Caco-2 (cell line): ENCODE data around the gene LRRC8B. TPM values are rescaled to one million over a fixed set of nuclear protein-coding genes. Genes with fewer than 3 reads are reported as not detected.
"Not testable (repeated sequence)": the region's sequence is repeated elsewhere in the genome, so short reads cannot be mapped to it uniquely, and the experiment has no call there.

Source experiments
- BruUV-seq: library from RNA; stranded (reverse); fragments of 400-500 nt; replicated peaks from 2 replicates; lab custom pipeline; 2021; lab: Mats Ljungman, UMichigan
- CTCF ChIA-PET: fragments of 300-600 bp; sonication (Branson Sonifier 250); formaldehyde crosslinking; loops from one replicate; lab custom pipeline; 2022; ENCODE audit warnings: antibody characterized with exemption; lab: Charles Lee
- POLR2A ChIA-PET: fragments of 300-600 bp; sonication (Branson Sonifier 250); formaldehyde crosslinking; loops from one replicate; lab custom pipeline; 2022; ENCODE audit warnings: antibody characterized with exemption; lab: Charles Lee
- DNase-seq, 2 experiments: peaks; one replicate each; pipeline versions ENCODE4 v3.0.0 to v3.0.0-alpha.2; 2020 to 2022
- H3K27me3 ChIP-seq: replicated peaks from 2 replicates; pipeline ENCODE4 v1.6.0; 2011; ENCODE audit warnings: low read length; ENCODE audit not compliant: control insufficient read depth, insufficient read depth
- H3K36me3 ChIP-seq: 2 replicates; pipeline ENCODE4 v1.5.1; 2011; ENCODE audit warnings: low read length; ENCODE audit not compliant: control insufficient read depth, insufficient read depth
- H3K4me1 ChIP-seq: fragments of 250-450 bp; sonication (Bioruptor Pico); 2 replicates; pipeline ENCODE4 v1.5.1; 2020; ENCODE audit warnings: mild to moderate bottlenecking
- H3K4me3 ChIP-seq: 2 replicates; pipeline ENCODE4 v1.5.1; 2011; ENCODE audit warnings: low read depth, mild to moderate bottlenecking, control low read depth, low read length
- H3K9me3 ChIP-seq: fragments of 250-450 bp; sonication (Bioruptor Pico); 2 replicates; pipeline ENCODE4 v1.5.1; 2020; ENCODE audit warnings: mild to moderate bottlenecking, moderate library complexity
- H3K27ac Mint-ChIP-seq: one replicate; pipeline ENCODE4 v1.8.0; 2022; ENCODE audit warnings: mixed read lengths; ENCODE audit not compliant: unreplicated experiment
- H3K27me3 Mint-ChIP-seq: one replicate; pipeline ENCODE4 v1.8.0; 2022; ENCODE audit warnings: mixed read lengths; ENCODE audit not compliant: insufficient read depth, unreplicated experiment
- H3K36me3 Mint-ChIP-seq: one replicate; pipeline ENCODE4 v1.8.0; 2022; ENCODE audit warnings: mild to moderate bottlenecking, mixed read lengths; ENCODE audit not compliant: insufficient read depth, unreplicated experiment
- H3K4me1 Mint-ChIP-seq: one replicate; pipeline ENCODE4 v1.8.0; 2022; ENCODE audit warnings: low read depth, mixed read lengths; ENCODE audit not compliant: unreplicated experiment
- H3K4me3 Mint-ChIP-seq: one replicate; pipeline ENCODE4 v1.8.0; 2022; ENCODE audit warnings: mild to moderate bottlenecking, moderate library complexity, mixed read lengths; ENCODE audit not compliant: unreplicated experiment
- H3K9me3 Mint-ChIP-seq: one replicate; pipeline ENCODE4 v1.8.0; 2022; ENCODE audit warnings: mixed read lengths; ENCODE audit not compliant: unreplicated experiment
- intact Hi-C: fragments of 100-400 bp; cut with micrococcal nuclease; formaldehyde crosslinking; loops from one replicate; pipeline ENCODE4 v1.10.0; 2022; ENCODE audit not compliant: unreplicated experiment
- total RNA-seq: library from RNA; stranded (reverse); gene quantifications from 2 replicates; pipeline ENCODE4 v1.2.3, GENCODE V29; 2022
- TF ChIP-seq, protein P1 (sequence below), 2 experiments: fragments of 200-600 bp in 1 of 2; IDR thresholded peaks; 1 replicate in 1 of 2; 2 replicates in 1 of 2; pipeline versions ENCODE4 v1.5.1 to v1.8.0; 2011 to 2022; ENCODE audit warnings: antibody characterized with exemption in 1 of 2, control low read depth in 1 of 2, inconsistent platforms in 1 of 2, low read depth in 1 of 2, low read length in 1 of 2, mild to moderate bottlenecking in 1 of 2, moderate library complexity in 1 of 2; ENCODE audit not compliant: insufficient read depth in 1 of 2, severe bottlenecking in 1 of 2, unreplicated experiment in 1 of 2

Gene LRRC8B
- total RNA-seq, 1 experiment from 2014 or later: 10.8 TPM

DNA sequence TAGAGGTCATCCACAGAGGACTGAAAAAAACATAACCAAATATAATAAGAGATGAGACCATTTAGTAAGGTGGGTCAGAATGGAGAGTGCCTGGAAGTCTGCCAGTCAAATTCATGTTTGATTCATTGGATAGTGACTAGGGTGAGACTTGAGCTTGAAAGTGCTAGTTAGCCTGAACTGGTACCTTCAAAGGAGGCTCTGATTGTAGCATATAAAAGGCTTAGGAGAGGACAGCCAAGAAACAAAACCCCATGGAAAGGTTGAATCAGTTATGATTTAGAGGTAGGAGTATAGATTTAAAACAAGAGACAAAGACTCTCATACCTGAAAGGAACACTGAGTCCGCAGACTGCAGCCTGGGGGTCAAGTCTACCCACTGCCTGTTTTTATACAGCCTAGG is 63.9 kb downstream of the LRRC8B start:
- no peak for DNase-seq
- peaks cover 7% of the 10 kb centered on the region for H3K36me3 Mint-ChIP-seq
- Histone ChIP-seq H3K4me3 (no peak overlapping the region), H3K36me3 (no peaks in the 10 kb centered on the region), H3K4me1 (no peaks in the 10 kb centered on the region), H3K27me3 (no peaks in the 10 kb centered on the region), H3K9me3 (no peaks in the 10 kb centered on the region)
- H3K27ac Mint-ChIP-seq: no peak overlapping the region
- H3K4me3 Mint-ChIP-seq: no peak overlapping the region
- intact Hi-C loops: no loop called here
- TF ChIP-seq, protein P1, sequence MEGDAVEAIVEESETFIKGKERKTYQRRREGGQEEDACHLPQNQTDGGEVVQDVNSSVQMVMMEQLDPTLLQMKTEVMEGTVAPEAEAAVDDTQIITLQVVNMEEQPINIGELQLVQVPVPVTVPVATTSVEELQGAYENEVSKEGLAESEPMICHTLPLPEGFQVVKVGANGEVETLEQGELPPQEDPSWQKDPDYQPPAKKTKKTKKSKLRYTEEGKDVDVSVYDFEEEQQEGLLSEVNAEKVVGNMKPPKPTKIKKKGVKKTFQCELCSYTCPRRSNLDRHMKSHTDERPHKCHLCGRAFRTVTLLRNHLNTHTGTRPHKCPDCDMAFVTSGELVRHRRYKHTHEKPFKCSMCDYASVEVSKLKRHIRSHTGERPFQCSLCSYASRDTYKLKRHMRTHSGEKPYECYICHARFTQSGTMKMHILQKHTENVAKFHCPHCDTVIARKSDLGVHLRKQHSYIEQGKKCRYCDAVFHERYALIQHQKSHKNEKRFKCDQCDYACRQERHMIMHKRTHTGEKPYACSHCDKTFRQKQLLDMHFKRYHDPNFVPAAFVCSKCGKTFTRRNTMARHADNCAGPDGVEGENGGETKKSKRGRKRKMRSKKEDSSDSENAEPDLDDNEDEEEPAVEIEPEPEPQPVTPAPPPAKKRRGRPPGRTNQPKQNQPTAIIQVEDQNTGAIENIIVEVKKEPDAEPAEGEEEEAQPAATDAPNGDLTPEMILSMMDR (IDR thresholded peaks at IDR 0.05; ENCODE audit: insufficient read depth in 1 of 2, low read depth in 1 of 2, low read length in 1 of 2, severe bottlenecking in 1 of 2, unreplicated experiment in 1 of 2): no peak
- no peaks in the 10 kb centered on the region for H3K9me3 Mint-ChIP-seq
- ChIA-PET POLR2A (no interaction called here), CTCF (no interaction called here)
- BruUV-seq: no TSS peak
- H3K27me3 Mint-ChIP-seq: no peaks in the 10 kb centered on the region
- no peaks in the 10 kb centered on the region for H3K4me1 Mint-ChIP-seq

- no peak overlapping the region for H3K27ac Mint-ChIP-seq
- H3K27me3 Mint-ChIP-seq: no peaks in the 10 kb centered on the region
- Histone ChIP-seq H3K4me3 (no peak overlapping the region), H3K36me3 (no peaks in the 10 kb centered on the region), H3K27me3 (no peaks in the 10 kb centered on the region), H3K4me1 (no peaks in the 10 kb centered on the region), H3K9me3 (no peaks in the 10 kb centered on the region)
- no TSS peak for BruUV-seq
- CTCF ChIA-PET: no interaction called here
- H3K9me3 Mint-ChIP-seq: no peaks in the 10 kb centered on the region
- no peak overlapping the region for H3K4me3 Mint-ChIP-seq
- intact Hi-C loops: no loop called here
- H3K36me3 Mint-ChIP-seq: peaks cover 5% of the 10 kb centered on the region
- no peak for DNase-seq
- TF ChIP-seq, protein P1 (IDR thresholded peaks at IDR 0.05; ENCODE audit: insufficient read depth in 1 of 2, low read depth in 1 of 2, low read length in 1 of 2, severe bottlenecking in 1 of 2, unreplicated experiment in 1 of 2): no peak
- no peaks in the 10 kb centered on the region for H3K4me1 Mint-ChIP-seq
- POLR2A ChIA-PET: no interaction called here
Observed at GRCh38 chr1:89589515-89589914, 64.9 kb downstream of the LRRC8B start.

DNA sequence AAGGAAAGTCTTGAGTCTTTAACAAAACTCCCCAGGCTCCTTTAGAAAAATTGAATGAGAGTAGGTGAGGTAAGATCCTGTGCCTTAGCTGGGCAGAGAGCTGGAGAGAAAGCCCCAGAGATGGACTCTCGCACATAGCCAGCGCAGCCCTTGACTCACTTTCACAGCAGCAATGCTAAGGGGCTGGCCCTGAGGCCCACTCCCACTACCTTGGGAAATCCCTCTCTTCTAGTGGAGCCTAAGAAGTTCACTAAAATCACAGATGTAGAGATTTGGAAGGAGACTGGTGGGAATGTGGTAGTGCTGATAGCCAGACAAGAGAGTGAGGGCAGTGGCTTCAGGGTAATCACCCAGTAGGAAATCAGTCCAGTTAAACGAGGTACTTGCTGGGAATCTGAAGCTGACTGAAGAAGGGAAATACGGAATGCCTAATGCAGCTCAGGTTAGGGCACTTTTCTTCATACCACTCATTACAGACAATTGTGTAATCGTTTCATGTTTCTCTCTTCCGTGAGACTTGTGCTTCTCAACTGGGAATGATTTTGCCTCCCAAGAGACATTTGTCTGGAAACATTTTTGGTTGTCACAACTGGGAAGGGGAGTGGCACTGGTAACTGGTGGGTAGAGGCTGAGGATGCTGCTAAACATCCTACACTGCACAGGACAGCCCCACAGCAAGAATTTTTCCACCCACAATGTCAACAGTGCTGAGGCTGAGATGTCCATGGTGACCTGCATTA is 65.9 kb downstream of the LRRC8B start:
- H3K36me3 ChIP-seq: no peaks in the 10 kb centered on the region
- no peaks in the 10 kb centered on the region for H3K4me1 Mint-ChIP-seq
- intact Hi-C loops: no loop called here
- H3K4me3 ChIP-seq: no peak overlapping the region
- POLR2A ChIA-PET: no interaction called here
- no peaks in the 10 kb centered on the region for H3K9me3 ChIP-seq
- H3K27ac Mint-ChIP-seq: no peak overlapping the region
- no TSS peak for BruUV-seq
- TF ChIP-seq, protein P1 (IDR thresholded peaks at IDR 0.05; ENCODE audit: insufficient read depth in 1 of 2, low read depth in 1 of 2, low read length in 1 of 2, severe bottlenecking in 1 of 2, unreplicated experiment in 1 of 2): no peak
- no peaks in the 10 kb centered on the region for H3K4me1 ChIP-seq
- CTCF ChIA-PET: no interaction called here
- no peaks in the 10 kb centered on the region for H3K9me3 Mint-ChIP-seq
- no peak overlapping the region for H3K4me3 Mint-ChIP-seq
- no peaks in the 10 kb centered on the region for H3K36me3 Mint-ChIP-seq
- H3K27me3 Mint-ChIP-seq: no peaks in the 10 kb centered on the region
- DNase-seq: no peak
- H3K27me3 ChIP-seq: no peaks in the 10 kb centered on the region

- BruUV-seq, H3K9me3 Mint-ChIP-seq, H3K36me3 Mint-ChIP-seq, H3K27me3 ChIP-seq, H3K4me1 ChIP-seq, H3K9me3 ChIP-seq, intact Hi-C loops, H3K27me3 Mint-ChIP-seq, H3K36me3 ChIP-seq, POLR2A ChIA-PET, CTCF ChIA-PET, H3K4me3 Mint-ChIP-seq, H3K4me3 ChIP-seq, H3K4me1 Mint-ChIP-seq: not testable (repeated sequence)
- DNase-seq: peak in 1 of 2 experiments; percentile 23
- peak overlapping the region; percentile 63 for H3K27ac Mint-ChIP-seq
Observed at GRCh38 chr1:89592861-89593302, 68.3 kb downstream of the LRRC8B start.
